K562 (cell line): ENCODE results near the gene SEMA4G. TPM values are rescaled to one million over a fixed set of nuclear protein-coding genes. Genes with fewer than 3 reads are reported as not detected.

Experiments
- BCL6 ChIP-seq: fragments of 250-450 bp; sonication (Bioruptor Pico); IDR thresholded peaks from 2 replicates; pipeline ENCODE4 v1.4.0; 2020
- CAMTA2 ChIP-seq: fragments of 250-450 bp; sonication (Bioruptor Pico); conservative IDR thresholded peaks from 2 replicates; pipeline ENCODE4 v1.5.1; 2022
- EGR1 ChIP-seq: fragments of 450-650 bp; conservative IDR thresholded peaks from 2 replicates; pipeline ENCODE4 v1.6.1; 2017; ENCODE audit warnings: mild to moderate bottlenecking
- FOS ChIP-seq: IDR thresholded peaks from 3 replicates; pipeline ENCODE4 v1.6.1; 2011; ENCODE audit not compliant: insufficient read length; ENCODE audit errors: extremely low read depth
- KDM2B ChIP-seq: fragments of 250-450 bp; sonication (Bioruptor Pico); IDR thresholded peaks from 2 replicates; pipeline ENCODE4 v1.8.0; 2021; ENCODE audit warnings: mild to moderate bottlenecking, moderate library complexity
- LARP7 ChIP-seq: fragments of 450-650 bp; IDR thresholded peaks from 2 replicates; pipeline ENCODE4 v1.6.1; 2016
- NFIX ChIP-seq: fragments of 250-450 bp; sonication (Bioruptor Pico); IDR thresholded peaks from 2 replicates; pipeline ENCODE4 v1.4.0; 2020; ENCODE audit warnings: low read depth, mild to moderate bottlenecking, moderate library complexity
- RBM17 ChIP-seq: fragments of 200-400 bp; formaldehyde crosslinking; IDR thresholded peaks from 2 replicates; pipeline ENCODE4 v1.6.1; 2017; ENCODE audit warnings: low read depth, mild to moderate bottlenecking, low read length, borderline replicate concordance
- STAT5B ChIP-seq: fragments of 250-450 bp; sonication (Bioruptor Pico); IDR thresholded peaks from 2 replicates; pipeline ENCODE4 v1.8.0; 2021; ENCODE audit warnings: mild to moderate bottlenecking, inconsistent platforms
- ZBTB26 ChIP-seq: fragments of 450-650 bp; formaldehyde crosslinking; IDR thresholded peaks from 2 replicates; pipeline ENCODE4 v1.4.0; 2022; ENCODE audit warnings: missing genetic modification characterization
- polyA plus RNA-seq, 8 experiments: library from polyadenylated mRNA; depleted of rRNA in 4 of 8; stranded (reverse) in 5 of 8; unstranded in 3 of 8; fragments of >200 nt; fragmentation: Nextera tagmentation in 2 of 8; fragmentation: Illumina TruSeq in 1 of 8; extraction: Ambion mirVana in 2 of 8; extraction: Trizol in 1 of 8; gene quantifications; 2 replicates each; pipeline versions ENCODE4 v1.2.1 to v1.2.3, GENCODE V29; 2011 to 2014; ENCODE audit warnings: inconsistent platforms in 1 of 8, missing spikeins in 1 of 8
- total RNA-seq, 7 experiments: library from RNA; depleted of rRNA in 6 of 7; stranded (reverse); fragments of >200 nt in 6 of 7; fragmentation: Illumina TruSeq in 2 of 7; extraction: Trizol in 2 of 7; gene quantifications; 2 replicates each; pipeline versions ENCODE4 v1.2.1 to v1.2.3, GENCODE V29; 2011 to 2021; ENCODE audit warnings: low replicate concordance in 1 of 7
- TF ChIP-seq, protein P1 (sequence below): sonication (generic); formaldehyde crosslinking; IDR thresholded peaks from 2 replicates; pipeline ENCODE4 v1.9.0; 2022; ENCODE audit warnings: mild to moderate bottlenecking, missing genetic modification reagents

The SEMA4G gene
- total and polyA plus RNA-seq, 9 of the 15 experiments (the other 6 are each of a cell fraction or from before 2014, with no cell fraction given) = 0.40 to 7.8 (median 1.8) TPM

- TF ChIP-seq RBM17 (no peak), LARP7 (no peak), CAMTA2 (CRISPR knock-in tag) (no peak), EGR1 (peak; percentile 39), BCL6 (CRISPR knock-in tag) (no peak), NFIX (CRISPR knock-in tag) (no peak), STAT5B (CRISPR knock-in tag) (no peak), KDM2B (no peak), ZBTB26 (CRISPR knock-in tag) (no peak), FOS (no peak)
- TF ChIP-seq, protein P1, sequence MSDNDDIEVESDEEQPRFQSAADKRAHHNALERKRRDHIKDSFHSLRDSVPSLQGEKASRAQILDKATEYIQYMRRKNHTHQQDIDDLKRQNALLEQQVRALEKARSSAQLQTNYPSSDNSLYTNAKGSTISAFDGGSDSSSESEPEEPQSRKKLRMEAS (CRISPR knock-in tag) = peak; percentile 8; the same call in 1 of the 2 replicates
These were observed 991 bp downstream of the SEMA4G start (continued) for GRCh38 chr10:100970076-100970913.
